ENCODE results near the gene RABAC1.

RABAC1 gene

GRCh38 chr19:41932259-41932719, 26.8 kb downstream of the RABAC1 start:
- no peak for TF ChIP-seq ZNF274 (IDR thresholded peaks at IDR 0.05; ENCODE audit: low read depth, low read length)
- no peak overlapping the region for H3K4me3 ChIP-seq (ENCODE audit: low read length)

- no peak overlapping the region for H3K4me3 ChIP-seq (ENCODE audit: low read length)
- TF ChIP-seq ZNF274 (IDR thresholded peaks at IDR 0.05; ENCODE audit: low read depth, low read length) = no peak
Observed at GRCh38 chr19:41930926-41931592, 28.1 kb downstream of the RABAC1 start.

- H3K4me3 ChIP-seq (ENCODE audit: low read length) = no peak overlapping the region
- no peak for TF ChIP-seq ZNF274 (IDR thresholded peaks at IDR 0.05; ENCODE audit: low read depth, low read length)
Observed at GRCh38 chr19:41930322-41930722, 28.8 kb downstream of the RABAC1 start.

- no peak for TF ChIP-seq ZNF274 (IDR thresholded peaks at IDR 0.05; ENCODE audit: low read depth, low read length)
- H3K4me3 ChIP-seq (ENCODE audit: low read length) = no peak overlapping the region
Observed at GRCh38 chr19:41929536-41930071, 29.5 kb downstream of the RABAC1 start.

- peak overlapping the region; percentile 54; the same call in 1 of the 2 replicates for H3K4me3 ChIP-seq (ENCODE audit: low read length)
- no peak for TF ChIP-seq ZNF274 (IDR thresholded peaks at IDR 0.05; ENCODE audit: low read depth, low read length)
Observed at GRCh38 chr19:41928754-41929535, 30.2 kb downstream of the RABAC1 start.

GRCh38 chr19:41928221-41928683, 30.9 kb downstream of the RABAC1 start, which contains the start of gene ERFL:
ERFL (minus strand) TSS chr19:41928449; CDS start chr19:41912919, 15,530 bp downstream.
- peak within 1 kb of the TSS; percentile 54 for H3K4me3 ChIP-seq (ENCODE audit: low read length)
- TF ChIP-seq ZNF274 (IDR thresholded peaks at IDR 0.05; ENCODE audit: low read depth, low read length) = no peak

- H3K4me3 ChIP-seq (ENCODE audit: low read length) = peak overlapping the region; percentile 54
Observed at GRCh38 chr19:41927497-41928192, 31.5 kb downstream of the RABAC1 start.

GRCh38 chr19:41926763-41927496, 32.2 kb downstream of the RABAC1 start:
- no peak overlapping the region for H3K4me3 ChIP-seq (ENCODE audit: low read length)

More at GRCh38 chr19:41927497-41928192, 31.5 kb downstream of the RABAC1 start:
- no peak for TF ChIP-seq ZNF274 (IDR thresholded peaks at IDR 0.05; ENCODE audit: low read depth, low read length)

GRCh38 chr19:41926028-41926762, 32.9 kb downstream of the RABAC1 start:
- no peak for TF ChIP-seq ZNF274 (IDR thresholded peaks at IDR 0.05; ENCODE audit: low read depth, low read length)
- H3K4me3 ChIP-seq (ENCODE audit: low read length) = no peak overlapping the region

More at GRCh38 chr19:41926763-41927496, 32.2 kb downstream of the RABAC1 start:
- TF ChIP-seq ZNF274 (IDR thresholded peaks at IDR 0.05; ENCODE audit: low read depth, low read length) = no peak

- no peak overlapping the region for H3K4me3 ChIP-seq (ENCODE audit: low read length)
Observed at GRCh38 chr19:41925208-41926003, 33.7 kb downstream of the RABAC1 start.

GRCh38 chr19:41924151-41925145, 34.7 kb downstream of the RABAC1 start:
- H3K4me3 ChIP-seq (ENCODE audit: low read length) = no peak overlapping the region
- no peak for TF ChIP-seq ZNF274 (IDR thresholded peaks at IDR 0.05; ENCODE audit: low read depth, low read length)

More at GRCh38 chr19:41925208-41926003, 33.7 kb downstream of the RABAC1 start:
- TF ChIP-seq ZNF274 (IDR thresholded peaks at IDR 0.05; ENCODE audit: low read depth, low read length) = no peak
